H9 (cell line): ENCODE data around the gene GRID1. TPM values are rescaled to one million over a fixed set of nuclear protein-coding genes. Genes with fewer than 3 reads are reported as not detected.

ENCODE experiments used
- DNase-seq: peaks from one replicate; pipeline ENCODE4 v3.0.0-alpha.2; 2017
- H2AFZ ChIP-seq: one replicate; pipeline ENCODE4 v1.6.1; 2013; ENCODE audit warnings: mild to moderate bottlenecking, low read length, control low read depth, moderate library complexity
- H2AK5ac ChIP-seq: 2 replicates; pipeline ENCODE4 v1.6.1; 2013; ENCODE audit warnings: low read length, control low read depth, mixed read lengths; ENCODE audit not compliant: insufficient read length
- H2BK120ac ChIP-seq: one replicate; pipeline ENCODE4 v1.6.1; 2013; ENCODE audit warnings: low read depth, mild to moderate bottlenecking, low read length, control low read depth, inconsistent platforms; ENCODE audit not compliant: poor library complexity, severe bottlenecking
- H2BK12ac ChIP-seq: 2 replicates; pipeline ENCODE4 v1.6.1; 2013; ENCODE audit warnings: low read length, control low read depth, mixed read lengths, low read depth; ENCODE audit not compliant: insufficient read length
- H2BK15ac ChIP-seq: 2 replicates; pipeline ENCODE4 v1.6.1; 2013; ENCODE audit warnings: low read depth, low read length, control low read depth
- H2BK20ac ChIP-seq: one replicate; pipeline ENCODE4 v1.6.1; 2013; ENCODE audit warnings: low read depth, mild to moderate bottlenecking, low read length, control low read depth, inconsistent platforms; ENCODE audit not compliant: poor library complexity, severe bottlenecking
- H2BK5ac ChIP-seq: 2 replicates; pipeline ENCODE4 v1.6.1; 2013; ENCODE audit warnings: low read length, control low read depth, mixed read lengths; ENCODE audit not compliant: insufficient read length
- H3K14ac ChIP-seq: 2 replicates; pipeline ENCODE4 v1.6.1; 2013; ENCODE audit warnings: low read length, control low read depth; ENCODE audit not compliant: insufficient read depth
- H3K18ac ChIP-seq: 2 replicates; pipeline ENCODE4 v1.6.1; 2013; ENCODE audit warnings: low read depth, mild to moderate bottlenecking, mixed read lengths, low read length, control low read depth; ENCODE audit not compliant: insufficient read length
- H3K23ac ChIP-seq: 2 replicates; pipeline ENCODE4 v1.6.1; 2013; ENCODE audit warnings: low read length, control low read depth, mixed read lengths, low read depth; ENCODE audit not compliant: insufficient read length
- H3K23me2 ChIP-seq: 2 replicates; pipeline ENCODE4 v1.6.1; 2013; ENCODE audit warnings: low read depth, mild to moderate bottlenecking, mixed read lengths, low read length, control low read depth; ENCODE audit not compliant: insufficient read length, poor library complexity, severe bottlenecking
- H3K27ac ChIP-seq: 2 replicates; pipeline ENCODE4 v1.5.1; 2013; ENCODE audit warnings: low read length, control low read depth, mixed read lengths, low read depth; ENCODE audit not compliant: insufficient read length
- H3K27me3 ChIP-seq: 2 replicates; pipeline ENCODE4 v1.6.1; 2013; ENCODE audit warnings: low read length, control low read depth, inconsistent platforms; ENCODE audit not compliant: insufficient read depth
- H3K4ac ChIP-seq: 2 replicates; pipeline ENCODE4 v1.6.1; 2013; ENCODE audit warnings: low read depth, mild to moderate bottlenecking, control low read depth, inconsistent platforms, low read length, moderate library complexity
- H3K4me1 ChIP-seq: 2 replicates; pipeline ENCODE4 v1.6.1; 2013; ENCODE audit warnings: low read length, control low read depth, inconsistent platforms; ENCODE audit not compliant: insufficient read depth
- H3K4me2 ChIP-seq: 2 replicates; pipeline ENCODE4 v1.6.1; 2013; ENCODE audit warnings: low read length, control low read depth, mixed read lengths; ENCODE audit not compliant: insufficient read length, insufficient read depth
- H3K56ac ChIP-seq: 2 replicates; pipeline ENCODE4 v1.6.1; 2013; ENCODE audit warnings: low read depth, mild to moderate bottlenecking, mixed read lengths, low read length, control low read depth; ENCODE audit not compliant: insufficient read length
- H3K79me1 ChIP-seq: 2 replicates; pipeline ENCODE4 v1.6.1; 2013; ENCODE audit warnings: low read depth, mild to moderate bottlenecking, moderate library complexity, low read length, control low read depth, inconsistent platforms; ENCODE audit not compliant: insufficient read depth, poor library complexity, severe bottlenecking
- H3K79me2 ChIP-seq: 2 replicates; pipeline ENCODE4 v1.6.1; 2013; ENCODE audit warnings: low read length, control low read depth, inconsistent platforms; ENCODE audit not compliant: insufficient read depth
- H3K9ac ChIP-seq: 2 replicates; pipeline ENCODE4 v1.6.1; 2013; ENCODE audit warnings: low read length, control low read depth, mixed read lengths; ENCODE audit not compliant: insufficient read length; ENCODE audit errors: extremely low read depth
- H3K9me3 ChIP-seq: one replicate; pipeline ENCODE4 v1.6.1; 2013; ENCODE audit warnings: low read depth, low read length, inconsistent platforms; ENCODE audit not compliant: control insufficient read depth
- H3T11ph ChIP-seq: one replicate; pipeline ENCODE4 v1.6.1; 2013; ENCODE audit warnings: mild to moderate bottlenecking, low read length, control low read depth, inconsistent platforms
- H4K20me1 ChIP-seq: one replicate; pipeline ENCODE4 v1.6.1; 2013; ENCODE audit not compliant: control insufficient read depth, insufficient read length, insufficient read depth
- H4K5ac ChIP-seq: 2 replicates; pipeline ENCODE4 v1.6.1; 2013; ENCODE audit warnings: low read depth, mild to moderate bottlenecking, mixed read lengths, low read length, control low read depth; ENCODE audit not compliant: insufficient read length
- H4K8ac ChIP-seq: replicated peaks from 2 replicates; pipeline ENCODE4 v1.6.1; 2013; ENCODE audit warnings: low read length, control low read depth, mixed read lengths, low read depth; ENCODE audit not compliant: insufficient read length
- H4K91ac ChIP-seq: 2 replicates; pipeline ENCODE4 v1.6.1; 2013; ENCODE audit warnings: low read depth, mild to moderate bottlenecking, moderate library complexity, mixed read lengths, low read length, control low read depth; ENCODE audit not compliant: insufficient read length
- H3K27ac Mint-ChIP-seq, 3 experiments: 2 replicates in 2 of 3; 3 replicates in 1 of 3; pipeline ENCODE4 v1.8.0; 2020 to 2021; ENCODE audit warnings: mixed read lengths in 3 of 3, mild to moderate bottlenecking in 1 of 3, moderate library complexity in 1 of 3
- H3K27me3 Mint-ChIP-seq: 2 replicates; pipeline ENCODE4 v1.8.0; 2021; ENCODE audit warnings: low read depth, mild to moderate bottlenecking, moderate library complexity, mixed read lengths
- H3K36me3 Mint-ChIP-seq, 3 experiments: 2 replicates in 2 of 3; 3 replicates in 1 of 3; pipeline ENCODE4 v1.8.0; 2020 to 2021; ENCODE audit warnings: low read depth in 3 of 3, mixed read lengths in 3 of 3; ENCODE audit not compliant: insufficient read depth in 1 of 3
- H3K4me1 Mint-ChIP-seq, 2 experiments: 2 replicates each; pipeline ENCODE4 v1.8.0; 2020; ENCODE audit warnings: mixed read lengths in 2 of 2
- H3K4me3 Mint-ChIP-seq, 2 experiments: 2 replicates in 1 of 2; 3 replicates in 1 of 2; pipeline ENCODE4 v1.8.0; 2020 to 2021; ENCODE audit warnings: mild to moderate bottlenecking in 2 of 2, mixed read lengths in 2 of 2, moderate library complexity in 1 of 2
- H3K9me3 Mint-ChIP-seq, 2 experiments: 2 replicates in 1 of 2; 3 replicates in 1 of 2; pipeline ENCODE4 v1.8.0; 2020; ENCODE audit warnings: mild to moderate bottlenecking in 2 of 2, mixed read lengths in 2 of 2, moderate library complexity in 1 of 2
- CTCF ChIP-seq: fragments of 200-600 bp; sonication (generic); conservative IDR thresholded peaks from 3 replicates; pipeline ENCODE4 v1.8.0; 2021; ENCODE audit warnings: antibody characterized with exemption, mild to moderate bottlenecking
- WGBS: extraction: QIAGEN DNeasy Blood & Tissue Kit; methylation state at CpG from one replicate; pipeline ENCODE4 v1.1.7; 2013; ENCODE audit warnings: missing lambda C conversion rate, low lambda C conversion rate, mixed read lengths; ENCODE audit not compliant: insufficient read length; ENCODE audit errors: extremely low coverage; 5-methylcytosine and 5-hydroxymethylcytosine counted together
- total RNA-seq: library from RNA; stranded (reverse); gene quantifications from 2 replicates; pipeline ENCODE4 v1.2.1, GENCODE V29; 2021

The GRID1 gene
- total RNA-seq, 1 experiment from 2014 or later = 0.35 TPM

DNA sequence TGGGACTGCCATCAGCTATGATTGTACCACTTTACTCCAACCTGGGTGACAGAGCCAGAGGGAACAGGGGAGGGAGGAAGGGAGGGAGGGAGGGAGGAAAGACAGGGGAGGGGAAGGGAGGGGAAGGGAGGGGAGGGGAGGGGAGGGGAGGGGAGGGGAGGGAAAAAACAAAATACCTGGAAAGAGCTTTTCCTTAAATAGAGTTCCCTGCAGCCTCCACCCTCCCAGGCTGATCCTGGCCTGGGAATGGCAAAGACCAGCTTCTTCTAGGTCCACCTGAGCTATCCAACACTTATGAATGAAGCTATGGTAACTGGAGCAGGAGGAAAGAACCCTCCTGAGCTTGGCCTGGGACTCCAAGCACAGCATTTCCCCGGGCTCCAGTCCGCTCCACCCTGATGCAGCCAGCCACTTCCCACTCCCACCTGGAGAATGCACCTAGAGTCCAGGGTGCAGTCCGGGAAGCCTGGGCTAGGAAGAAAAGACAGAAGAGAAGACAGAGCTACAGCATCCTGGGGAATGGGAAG is 66.1 kb downstream of the GRID1 start:
- Histone ChIP-seq H3K18ac (no peak overlapping the region), H2BK5ac (no peak overlapping the region), H3K27ac (no peak overlapping the region), H2AFZ (no peak overlapping the region), H3T11ph (no peak overlapping the region), H3K56ac (no peak overlapping the region), H2BK120ac (no peak overlapping the region), H2BK12ac (no peak overlapping the region), H3K4ac (no peak overlapping the region), H3K23ac (no peak overlapping the region), H2BK15ac (no peak overlapping the region), H3K4me2 (no peak overlapping the region), H3K79me2 (no peaks in the 10 kb centered on the region), H4K5ac (no peak overlapping the region), H3K27me3 (no peaks in the 10 kb centered on the region), H3K14ac (no peak overlapping the region), H2AK5ac (no peak overlapping the region), H4K8ac (no peak overlapping the region), H4K91ac (no peak overlapping the region), H3K23me2 (no peaks in the 10 kb centered on the region), H3K4me1 (no peaks in the 10 kb centered on the region), H3K9ac (no peak overlapping the region), H3K79me1 (no peaks in the 10 kb centered on the region), H3K9me3 (no peaks in the 10 kb centered on the region), H2BK20ac (no peak overlapping the region), H4K20me1 (no peaks in the 10 kb centered on the region)
- H3K36me3 Mint-ChIP-seq = no peaks in the 10 kb centered on the region
- peak; percentile 11 for DNase-seq
- H3K4me1 Mint-ChIP-seq = peaks cover 3 to 13% of the 10 kb centered on the region in 2 experiments
- no CpG with 5 or more reads among the region's 3 CpGs for WGBS
- no peaks in the 10 kb centered on the region for H3K9me3 Mint-ChIP-seq
- peaks cover 7% of the 10 kb centered on the region for H3K27me3 Mint-ChIP-seq
- H3K4me3 Mint-ChIP-seq = no peak overlapping the region
- no peak overlapping the region; a peak in 1 of 7 replicates for H3K27ac Mint-ChIP-seq
- no peak for TF ChIP-seq CTCF
